PC-9 (cell line): ENCODE measurements around the gene PPCDC.

Experiments
- CTCF ChIP-seq: fragments of 200-600 bp; sonication (generic); conservative IDR thresholded peaks from 2 replicates; pipeline ENCODE4 v1.6.1; 2017; ENCODE audit warnings: mixed run types, antibody characterized with exemption, mild to moderate bottlenecking, moderate library complexity
- EZH2 ChIP-seq: fragments of 200-600 bp; sonication (generic); IDR thresholded peaks from 2 replicates; pipeline ENCODE4 v1.8.0; 2017; ENCODE audit warnings: antibody characterized with exemption, low read depth

DNA sequence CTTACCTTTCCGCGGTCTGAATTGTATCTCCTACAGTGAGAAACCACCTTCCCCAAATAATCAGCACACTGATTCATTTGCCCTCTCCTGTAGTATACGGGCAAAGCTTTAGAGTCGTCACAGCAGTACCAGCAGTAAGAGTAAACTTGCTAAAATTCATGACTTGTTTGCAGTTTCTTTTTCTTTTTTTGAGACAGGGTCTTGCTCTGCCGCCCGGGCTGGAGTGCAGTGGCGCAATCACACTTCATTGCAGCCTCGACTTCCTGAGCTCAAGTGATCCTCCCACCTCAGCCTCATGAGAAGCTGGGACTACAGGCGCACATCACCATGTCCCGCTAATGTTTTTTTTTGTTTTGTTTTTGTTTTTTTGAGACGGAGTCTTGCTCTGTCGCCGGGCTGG lies 16.2 kb upstream of the PPCDC start:
- TF ChIP-seq CTCF (no peak), EZH2 (no peak)
